Measurements from ENCODE around the gene CCDC70. TPM values are rescaled to one million over a fixed set of nuclear protein-coding genes. Genes with fewer than 3 reads are reported as not detected.
A peak's percentile ranks its signal among the peaks of the same experiment; 100 is the strongest.
"Not testable (repeated sequence)": the region's sequence is repeated elsewhere in the genome, so short reads cannot be mapped to it uniquely, and the experiment has no call there.

CCDC70 gene
- total RNA-seq, 2 donors from 2014 or later, result not detected

DNA sequence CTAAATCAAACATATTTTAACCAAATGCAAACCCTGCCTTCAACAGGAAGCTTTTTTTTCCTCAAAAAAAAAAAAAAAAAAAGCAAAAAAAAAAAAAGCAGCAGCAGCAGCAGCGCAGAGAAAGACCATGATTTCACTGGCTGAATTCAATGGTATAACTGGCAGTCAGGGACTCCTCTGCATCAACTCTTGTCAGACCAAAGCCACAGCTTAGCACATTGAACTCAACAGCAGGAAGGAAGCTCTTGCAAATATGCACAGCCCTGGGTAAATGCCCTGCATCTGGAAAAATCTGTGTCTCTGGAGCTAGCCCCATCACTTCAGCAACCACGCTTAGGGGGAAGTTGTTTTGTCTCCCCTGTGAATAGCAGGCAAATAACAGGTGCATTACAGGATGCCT lies 40.2 kb upstream of the CCDC70 start:
- TF ChIP-seq, protein P1, sequence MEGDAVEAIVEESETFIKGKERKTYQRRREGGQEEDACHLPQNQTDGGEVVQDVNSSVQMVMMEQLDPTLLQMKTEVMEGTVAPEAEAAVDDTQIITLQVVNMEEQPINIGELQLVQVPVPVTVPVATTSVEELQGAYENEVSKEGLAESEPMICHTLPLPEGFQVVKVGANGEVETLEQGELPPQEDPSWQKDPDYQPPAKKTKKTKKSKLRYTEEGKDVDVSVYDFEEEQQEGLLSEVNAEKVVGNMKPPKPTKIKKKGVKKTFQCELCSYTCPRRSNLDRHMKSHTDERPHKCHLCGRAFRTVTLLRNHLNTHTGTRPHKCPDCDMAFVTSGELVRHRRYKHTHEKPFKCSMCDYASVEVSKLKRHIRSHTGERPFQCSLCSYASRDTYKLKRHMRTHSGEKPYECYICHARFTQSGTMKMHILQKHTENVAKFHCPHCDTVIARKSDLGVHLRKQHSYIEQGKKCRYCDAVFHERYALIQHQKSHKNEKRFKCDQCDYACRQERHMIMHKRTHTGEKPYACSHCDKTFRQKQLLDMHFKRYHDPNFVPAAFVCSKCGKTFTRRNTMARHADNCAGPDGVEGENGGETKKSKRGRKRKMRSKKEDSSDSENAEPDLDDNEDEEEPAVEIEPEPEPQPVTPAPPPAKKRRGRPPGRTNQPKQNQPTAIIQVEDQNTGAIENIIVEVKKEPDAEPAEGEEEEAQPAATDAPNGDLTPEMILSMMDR (IDR thresholded peaks at IDR 0.05), result no peak
- Histone ChIP-seq H3K36me3 (no peaks in the 10 kb centered on the region), H3K4me3 (no peak overlapping the region), H3K27ac (no peak overlapping the region), H3K4me1 (no peaks in the 10 kb centered on the region), H3K9ac (ENCODE audit: low read depth in 2 of 2, low read length in 2 of 2) (no peak overlapping the region), H3K9me3 (no peaks in the 10 kb centered on the region), H3K27me3 (no peaks in the 10 kb centered on the region)
- no peak for DNase-seq
- intact Hi-C loops (cut with DNase I), result no loop called here

DNA sequence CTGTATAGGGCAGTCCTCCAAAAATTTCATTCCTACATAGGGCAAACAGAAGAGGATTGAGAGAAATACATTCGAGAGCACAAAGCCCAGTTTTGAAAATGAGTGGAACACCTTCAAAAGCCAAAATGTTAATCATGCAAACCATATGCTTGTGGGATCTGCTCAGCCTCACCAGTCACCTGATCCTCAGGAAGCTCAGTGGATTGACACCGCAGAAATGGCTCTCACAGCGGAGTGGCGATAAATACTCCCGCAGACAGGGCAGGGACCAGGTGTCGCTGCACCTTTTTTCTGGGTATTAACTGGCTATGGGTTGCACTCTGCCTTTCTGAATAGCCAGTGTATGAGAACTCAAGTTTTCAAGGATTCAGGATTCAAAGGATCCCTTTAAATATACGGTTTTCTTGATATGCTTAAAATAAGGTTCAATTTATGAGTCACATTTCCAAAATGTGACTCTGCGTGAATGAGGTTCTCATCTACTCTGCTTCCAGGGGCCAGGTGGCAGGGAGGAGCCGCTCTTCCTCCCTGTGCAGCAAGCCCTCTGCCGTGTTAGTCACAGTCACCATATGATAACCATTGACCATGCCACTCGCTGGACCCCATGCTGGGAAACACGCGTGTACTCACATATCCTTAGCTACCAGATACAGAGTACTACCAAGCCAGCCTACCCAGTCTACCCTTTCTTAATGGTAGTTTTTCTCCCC lies 39.5 kb upstream of the CCDC70 start:
- TF ChIP-seq, protein P1 (IDR thresholded peaks at IDR 0.05), result no peak
- H3K36me3 ChIP-seq, result no peaks in the 10 kb centered on the region
- H3K9ac ChIP-seq (ENCODE audit: low read depth in 2 of 2, low read length in 2 of 2), result no peak overlapping the region
- H3K4me1 ChIP-seq, result no peaks in the 10 kb centered on the region
- no peak overlapping the region for H3K27ac ChIP-seq
- DNase-seq, result no peak
- intact Hi-C loops (cut with DNase I), result no loop called here
- no peak overlapping the region for H3K4me3 ChIP-seq
- no peaks in the 10 kb centered on the region for H3K27me3 ChIP-seq
- no peaks in the 10 kb centered on the region for H3K9me3 ChIP-seq

DNA sequence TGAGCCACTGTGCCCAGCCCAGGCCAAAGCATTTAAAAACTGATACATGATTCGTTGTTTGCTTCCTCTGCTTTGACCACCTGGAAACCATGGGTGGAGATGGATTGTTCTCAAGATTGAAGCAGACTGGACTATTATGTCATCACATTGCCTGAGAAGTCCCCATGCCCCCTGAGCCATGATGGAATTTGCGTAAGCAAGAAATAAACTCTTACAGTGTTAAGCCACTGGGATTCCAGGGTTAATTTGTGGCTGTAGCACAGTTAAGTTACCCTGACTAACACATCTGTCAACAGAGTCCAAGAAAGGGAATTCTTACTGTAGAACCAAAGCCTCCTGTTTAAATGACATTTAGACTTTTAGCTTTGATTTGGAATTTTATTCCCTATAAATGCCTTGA lies 38.4 kb upstream of the CCDC70 start:
- TF ChIP-seq, protein P1 (IDR thresholded peaks at IDR 0.05), result no peak
- intact Hi-C loops (cut with DNase I), result no loop called here
- Histone ChIP-seq H3K27me3 (no peaks in the 10 kb centered on the region), H3K4me1 (no peaks in the 10 kb centered on the region), H3K4me3 (no peak overlapping the region), H3K9me3 (no peaks in the 10 kb centered on the region), H3K36me3 (no peaks in the 10 kb centered on the region), H3K9ac (ENCODE audit: low read depth in 2 of 2, low read length in 2 of 2) (no peak overlapping the region), H3K27ac (no peak overlapping the region)
- no peak for DNase-seq

DNA sequence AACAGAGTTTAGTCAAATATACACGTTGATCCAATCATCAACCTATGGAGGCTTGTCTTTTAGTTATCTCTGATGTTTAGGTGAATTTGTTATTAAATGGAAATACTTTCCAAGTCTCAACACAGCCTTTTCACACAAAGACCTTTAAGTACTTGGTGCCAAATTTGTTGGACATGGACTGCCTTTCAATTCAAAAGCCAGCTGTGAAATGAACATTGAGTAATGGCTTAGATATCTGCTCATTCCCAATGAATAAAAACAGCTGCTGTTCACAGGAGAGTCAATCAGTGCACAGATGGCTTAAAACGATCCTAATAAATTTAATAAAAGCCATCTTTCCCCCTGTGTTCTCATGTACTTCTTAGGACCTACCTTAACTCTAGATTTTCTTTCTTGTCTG lies 37.9 kb upstream of the CCDC70 start:
- Histone ChIP-seq H3K27me3 (no peaks in the 10 kb centered on the region), H3K9me3 (no peaks in the 10 kb centered on the region), H3K27ac (no peak overlapping the region), H3K4me1 (no peaks in the 10 kb centered on the region), H3K36me3 (no peaks in the 10 kb centered on the region), H3K4me3 (no peak overlapping the region), H3K9ac (ENCODE audit: low read depth in 2 of 2, low read length in 2 of 2) (no peak overlapping the region)
- no peak for DNase-seq
- intact Hi-C loops (cut with DNase I), result no loop called here
- TF ChIP-seq, protein P1 (IDR thresholded peaks at IDR 0.05), result no peak

DNA sequence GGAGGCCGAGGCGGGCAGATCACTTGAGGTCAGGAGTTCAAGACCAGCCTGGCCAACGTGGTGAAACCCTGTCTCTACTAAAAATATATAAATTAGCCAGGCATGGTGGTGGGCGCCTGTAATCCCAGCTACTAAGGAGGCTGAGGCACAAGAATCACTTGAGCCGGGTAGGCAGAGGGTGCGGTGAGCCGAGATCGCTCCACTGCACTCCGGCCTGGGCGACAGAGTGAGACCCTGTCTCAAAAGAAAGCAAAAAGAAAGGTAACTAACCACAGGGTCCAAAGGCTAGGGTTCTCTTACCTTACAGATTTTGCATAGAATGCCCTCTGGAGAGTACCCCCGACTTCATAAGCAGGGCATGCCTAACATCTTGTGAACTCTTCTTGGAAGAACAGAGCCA lies 37.1 kb upstream of the CCDC70 start:
- DNase-seq; H3K9ac ChIP-seq (ENCODE audit: low read depth in 2 of 2, low read length in 2 of 2); H3K36me3 ChIP-seq; H3K4me3 ChIP-seq; H3K9me3 ChIP-seq; intact Hi-C loops (cut with DNase I); H3K27me3 ChIP-seq; H3K4me1 ChIP-seq: not testable (repeated sequence)
- H3K27ac ChIP-seq, result peak overlapping the region; percentile 44

DNA sequence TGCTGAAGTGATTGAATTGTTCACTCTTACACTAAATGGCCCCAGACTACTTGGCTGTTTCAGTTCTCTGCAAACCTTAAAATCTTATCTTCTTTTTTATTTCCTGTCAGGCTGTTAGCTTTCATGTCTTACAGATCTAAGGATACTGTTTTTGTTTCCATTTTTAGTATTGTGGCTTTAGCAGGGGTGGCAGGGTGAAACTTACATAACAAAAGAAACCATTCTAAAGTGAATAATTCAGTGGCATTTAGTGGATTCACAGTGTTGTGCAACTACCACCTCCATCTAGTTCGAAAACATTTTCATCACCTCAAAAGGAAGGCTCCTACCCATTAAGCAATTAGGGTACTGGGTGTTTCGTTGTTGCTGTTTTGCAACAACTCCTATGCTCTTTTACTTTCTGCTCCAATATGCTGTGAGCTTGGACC lies 36.6 kb upstream of the CCDC70 start:
- DNase-seq, result no peak
- no peaks in the 10 kb centered on the region for H3K4me1 ChIP-seq
- H3K27me3 ChIP-seq, result no peaks in the 10 kb centered on the region
- peak overlapping the region; percentile 44 for H3K27ac ChIP-seq
- intact Hi-C loops (cut with DNase I), result no loop called here
- H3K9me3 ChIP-seq, result no peaks in the 10 kb centered on the region
- TF ChIP-seq, protein P1 (IDR thresholded peaks at IDR 0.05), result no peak
- H3K4me3 ChIP-seq, result no peak overlapping the region
- H3K36me3 ChIP-seq, result no peaks in the 10 kb centered on the region
- H3K9ac ChIP-seq (ENCODE audit: low read depth in 2 of 2, low read length in 2 of 2), result no peak overlapping the region

Measured in colonic mucosa (tissue), 4 donors.